ENCODE data around the gene ABLIM2.
A peak's percentile ranks its signal among the peaks of the same experiment; 100 is the strongest.

ABLIM2 gene

DNA sequence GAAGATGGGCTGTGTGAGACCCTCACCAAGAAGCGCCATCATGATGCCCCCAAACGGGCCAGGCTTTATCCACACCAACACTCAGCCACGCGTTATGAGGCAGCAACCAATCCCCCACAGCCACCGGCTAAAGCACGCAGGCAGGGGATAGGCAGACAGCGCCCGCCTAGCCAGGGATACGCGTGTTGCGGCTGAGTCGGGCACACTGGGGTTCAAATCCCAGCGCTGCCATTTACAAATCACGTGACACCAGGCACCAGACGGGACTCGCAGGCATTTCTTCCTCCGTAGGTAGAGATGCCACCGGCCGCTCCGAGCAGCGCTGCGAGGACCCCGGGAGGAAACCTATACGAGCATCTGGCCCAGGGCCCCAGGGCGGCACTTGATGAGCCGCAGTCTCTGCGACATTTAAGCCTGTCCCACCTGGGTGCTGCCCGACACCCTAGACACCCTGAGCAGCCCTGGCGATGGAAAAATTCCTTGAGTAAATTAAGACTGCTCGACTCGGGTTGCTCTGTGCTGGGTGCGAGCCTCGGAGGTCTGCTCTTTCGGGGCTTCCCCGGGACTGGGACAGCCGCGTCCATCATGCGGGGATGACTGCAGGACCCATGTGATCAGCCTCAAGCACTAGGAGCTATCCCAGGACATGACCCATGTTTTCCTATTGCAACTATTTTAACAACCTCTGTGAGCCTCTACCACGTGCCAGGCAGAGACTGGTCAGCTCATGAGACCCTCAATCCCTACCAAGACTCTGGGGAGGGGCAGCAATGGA lies 6.3 kb downstream of the ABLIM2 start:
- Mint-ChIP-seq H3K27me3 (ENCODE audit: low read depth, poor library complexity) (peaks cover 59% of the 10 kb centered on the region), H3K27ac (no peak overlapping the region), H3K9me3 (no peaks in the 10 kb centered on the region), H3K36me3 (ENCODE audit: low read depth) (no peaks in the 10 kb centered on the region), H3K4me3 (no peak overlapping the region), H3K4me1 (peaks cover 8% of the 10 kb centered on the region)
- no peak for DNase-seq
- TF ChIP-seq, protein P1, sequence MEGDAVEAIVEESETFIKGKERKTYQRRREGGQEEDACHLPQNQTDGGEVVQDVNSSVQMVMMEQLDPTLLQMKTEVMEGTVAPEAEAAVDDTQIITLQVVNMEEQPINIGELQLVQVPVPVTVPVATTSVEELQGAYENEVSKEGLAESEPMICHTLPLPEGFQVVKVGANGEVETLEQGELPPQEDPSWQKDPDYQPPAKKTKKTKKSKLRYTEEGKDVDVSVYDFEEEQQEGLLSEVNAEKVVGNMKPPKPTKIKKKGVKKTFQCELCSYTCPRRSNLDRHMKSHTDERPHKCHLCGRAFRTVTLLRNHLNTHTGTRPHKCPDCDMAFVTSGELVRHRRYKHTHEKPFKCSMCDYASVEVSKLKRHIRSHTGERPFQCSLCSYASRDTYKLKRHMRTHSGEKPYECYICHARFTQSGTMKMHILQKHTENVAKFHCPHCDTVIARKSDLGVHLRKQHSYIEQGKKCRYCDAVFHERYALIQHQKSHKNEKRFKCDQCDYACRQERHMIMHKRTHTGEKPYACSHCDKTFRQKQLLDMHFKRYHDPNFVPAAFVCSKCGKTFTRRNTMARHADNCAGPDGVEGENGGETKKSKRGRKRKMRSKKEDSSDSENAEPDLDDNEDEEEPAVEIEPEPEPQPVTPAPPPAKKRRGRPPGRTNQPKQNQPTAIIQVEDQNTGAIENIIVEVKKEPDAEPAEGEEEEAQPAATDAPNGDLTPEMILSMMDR (IDR thresholded peaks at IDR 0.05): no peak

DNA sequence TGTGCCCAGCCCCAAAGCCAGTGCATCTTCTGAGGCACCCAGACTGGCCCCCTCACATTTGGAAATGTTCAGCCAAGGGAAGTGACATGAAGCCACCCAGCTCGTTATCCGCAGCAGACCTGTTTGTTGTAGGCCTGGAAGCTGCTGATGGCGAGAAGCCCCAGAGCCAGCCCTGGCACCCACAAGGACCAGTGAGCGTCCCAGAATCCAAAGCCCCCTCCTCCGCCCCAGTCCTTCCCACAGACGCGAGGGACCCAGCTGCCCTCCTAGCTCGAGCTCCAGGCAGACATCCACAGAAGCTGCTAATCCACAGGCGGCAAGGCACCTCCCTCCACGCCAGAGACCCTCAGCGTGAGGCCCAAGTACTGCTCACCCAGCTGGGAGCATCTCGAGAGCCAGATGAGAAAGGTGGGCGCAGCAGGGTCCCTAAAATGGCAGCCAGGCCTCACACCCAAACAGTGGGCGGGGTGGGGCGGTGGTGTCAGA lies 7.4 kb downstream of the ABLIM2 start:
- no peak for DNase-seq
- Mint-ChIP-seq H3K36me3 (ENCODE audit: low read depth) (no peaks in the 10 kb centered on the region), H3K27me3 (ENCODE audit: low read depth, poor library complexity) (peaks cover 53% of the 10 kb centered on the region), H3K9me3 (no peaks in the 10 kb centered on the region), H3K4me1 (peaks cover 11% of the 10 kb centered on the region), H3K27ac (no peak overlapping the region), H3K4me3 (no peak overlapping the region)
- TF ChIP-seq, protein P1 (IDR thresholded peaks at IDR 0.05): no peak

DNA sequence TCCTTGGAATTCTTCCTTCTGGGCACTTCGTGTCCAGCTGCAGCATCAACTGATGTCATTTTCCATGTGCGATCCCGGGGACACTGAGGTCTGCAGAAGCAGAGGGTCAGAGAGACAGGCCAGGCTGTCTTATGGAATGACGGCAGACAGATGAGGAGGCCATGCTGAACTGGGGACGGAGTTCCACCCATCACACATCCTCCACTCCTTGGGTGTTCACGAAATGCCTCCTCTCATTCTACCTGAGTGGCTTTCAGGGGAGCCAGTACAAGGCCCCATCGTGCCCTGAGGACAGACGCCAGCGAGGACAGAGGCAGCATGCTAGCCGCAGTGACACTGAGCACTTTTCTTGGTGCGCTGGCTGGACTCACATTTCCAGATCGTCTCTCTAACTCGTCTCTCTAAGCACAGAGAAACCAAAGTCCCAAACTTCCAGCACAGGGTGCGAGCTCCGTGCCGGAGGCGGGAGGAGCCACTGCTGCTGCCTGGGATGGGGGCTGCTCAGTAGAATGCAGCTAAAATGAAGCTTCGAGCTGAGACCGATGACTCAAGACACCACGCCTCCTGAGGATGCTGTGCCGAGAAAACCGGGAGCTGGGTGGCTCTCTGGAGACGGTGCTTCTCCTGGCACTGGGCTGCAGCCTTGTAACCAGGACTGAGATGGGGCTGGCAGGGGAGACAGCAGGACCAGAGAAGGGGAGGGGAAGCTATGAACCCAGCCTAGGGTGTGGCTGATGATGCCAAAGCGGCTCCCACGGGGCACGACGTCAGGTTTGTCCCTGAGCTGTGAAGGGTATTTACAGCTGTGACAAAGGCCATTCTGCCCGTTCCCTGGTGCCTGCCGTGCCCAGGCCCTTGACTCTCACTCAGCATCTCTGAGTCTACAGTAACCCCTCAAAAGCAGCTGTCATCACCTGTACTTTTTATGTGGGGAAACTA lies 8.2 kb downstream of the ABLIM2 start:
- peaks cover 53% of the 10 kb centered on the region for H3K27me3 Mint-ChIP-seq (ENCODE audit: low read depth, poor library complexity)
- no peak for DNase-seq
- H3K27ac Mint-ChIP-seq: peak overlapping the region; percentile 74
- peaks cover 17% of the 10 kb centered on the region for H3K4me1 Mint-ChIP-seq
- no peaks in the 10 kb centered on the region for H3K36me3 Mint-ChIP-seq (ENCODE audit: low read depth)
- TF ChIP-seq, protein P1 (IDR thresholded peaks at IDR 0.05): no peak
- no peaks in the 10 kb centered on the region for H3K9me3 Mint-ChIP-seq
- H3K4me3 Mint-ChIP-seq: no peak overlapping the region

DNA sequence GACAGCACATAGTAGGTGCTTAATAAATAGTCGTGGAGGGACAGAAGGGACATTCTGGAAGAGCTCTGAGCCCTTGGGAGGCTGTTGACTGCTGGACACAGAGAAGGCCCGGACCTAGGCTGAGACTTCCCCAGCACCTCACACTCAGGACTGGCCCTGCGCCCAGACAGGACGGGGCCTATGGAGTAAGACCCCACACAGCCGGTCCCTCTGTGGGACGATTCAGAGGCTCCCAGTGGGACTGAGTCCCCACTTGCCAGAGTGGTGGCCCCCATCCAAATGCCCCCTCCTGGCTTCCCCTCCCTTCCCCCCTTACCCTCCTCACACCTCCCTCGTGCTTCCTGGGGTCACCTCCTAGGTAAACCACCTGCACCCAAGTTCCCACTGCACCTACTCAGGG lies 8.9 kb downstream of the ABLIM2 start:
- peaks cover 18% of the 10 kb centered on the region for H3K4me1 Mint-ChIP-seq
- TF ChIP-seq, protein P1 (IDR thresholded peaks at IDR 0.05): no peak
- no peak overlapping the region for H3K4me3 Mint-ChIP-seq
- no peaks in the 10 kb centered on the region for H3K36me3 Mint-ChIP-seq (ENCODE audit: low read depth)
- H3K27ac Mint-ChIP-seq: no peak overlapping the region
- H3K27me3 Mint-ChIP-seq (ENCODE audit: low read depth, poor library complexity): peaks cover 48% of the 10 kb centered on the region
- H3K9me3 Mint-ChIP-seq: no peaks in the 10 kb centered on the region
- no peak for DNase-seq

DNA sequence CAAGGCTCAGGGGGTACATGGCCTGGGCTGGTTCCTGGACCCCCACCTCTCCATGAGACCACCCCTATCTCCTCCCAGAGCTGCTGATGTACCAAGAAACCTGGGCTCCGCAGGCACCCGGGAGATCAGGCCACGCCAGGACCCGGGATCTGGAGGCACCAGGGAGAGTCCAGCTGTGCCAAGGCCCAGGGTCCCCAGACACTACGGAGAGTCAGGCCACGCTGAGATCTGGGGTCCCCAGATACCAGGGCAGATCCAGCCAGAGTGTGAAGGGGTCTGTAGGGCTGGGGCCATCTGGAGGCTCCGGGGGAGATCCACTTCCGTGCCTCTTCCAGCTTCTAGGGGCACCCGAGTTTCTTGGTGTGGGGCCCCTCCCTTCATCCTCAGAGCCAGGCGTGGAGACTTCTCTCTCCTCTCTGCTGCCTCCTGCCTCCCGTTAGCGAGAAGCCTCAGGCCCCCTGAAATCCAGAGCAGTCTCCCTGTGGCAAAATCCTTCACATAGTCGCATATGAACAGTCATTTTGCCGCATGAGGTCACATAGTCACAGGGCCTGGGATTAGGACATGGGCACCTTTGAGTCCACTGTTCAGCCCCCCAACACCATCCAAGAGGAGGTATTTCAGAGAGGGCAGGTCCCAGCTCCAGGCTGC lies 9.7 kb downstream of the ABLIM2 start:
- H3K4me1 Mint-ChIP-seq: peaks cover 22% of the 10 kb centered on the region
- no peak for DNase-seq
- H3K4me3 Mint-ChIP-seq: no peak overlapping the region
- H3K9me3 Mint-ChIP-seq: no peaks in the 10 kb centered on the region
- TF ChIP-seq, protein P1 (IDR thresholded peaks at IDR 0.05): no peak
- no peak overlapping the region for H3K27ac Mint-ChIP-seq
- no peaks in the 10 kb centered on the region for H3K36me3 Mint-ChIP-seq (ENCODE audit: low read depth)
- peaks cover 44% of the 10 kb centered on the region for H3K27me3 Mint-ChIP-seq (ENCODE audit: low read depth, poor library complexity)
